CD1c-positive myeloid dendritic cell (primary cell): ENCODE measurements around the gene CSTF1.
"Not testable (repeated sequence)": the region's sequence is repeated elsewhere in the genome, so short reads cannot be mapped to it uniquely, and the experiment has no call there.

ENCODE experiments used
- DNase-seq: peaks from one replicate; pipeline ENCODE4 v3.0.0-alpha.2; 2016; ENCODE audit errors: extremely low spot score

The CSTF1 gene

GRCh38 chr20:56369179-56369578 is 23.3 kb upstream of the CSTF1 start:
- no peak for DNase-seq

- no peak for DNase-seq
Measured at GRCh38 chr20:56371977-56372376, 20.5 kb upstream of the CSTF1 start.

GRCh38 chr20:56372850-56373249 is 19.6 kb upstream of the CSTF1 start:
- no peak for DNase-seq

GRCh38 chr20:56373942-56374341 is 18.5 kb upstream of the CSTF1 start:
- DNase-seq: peak; percentile 86

GRCh38 chr20:56376331-56376730 is 16.1 kb upstream of the CSTF1 start:
- DNase-seq: peak; percentile 20

DNA sequence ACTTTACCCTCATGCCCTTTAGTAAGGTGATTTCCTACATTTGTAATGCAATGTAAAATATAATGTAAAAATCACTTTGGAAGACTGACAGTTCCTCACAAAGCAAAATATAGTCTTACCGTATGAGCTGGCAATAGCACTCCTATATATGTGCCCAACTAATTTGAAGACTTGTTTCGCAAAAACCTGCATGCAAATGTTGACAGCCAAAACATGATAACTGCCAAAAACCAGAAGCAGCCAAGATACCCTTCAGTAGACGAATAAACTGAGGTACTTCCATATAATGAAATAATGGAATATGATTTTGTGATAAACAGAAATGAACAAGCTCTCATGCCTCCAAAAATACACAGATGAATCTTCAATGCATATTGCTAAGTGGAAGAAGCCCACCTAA is 14.1 kb upstream of the CSTF1 start:
- no peak for DNase-seq

DNA sequence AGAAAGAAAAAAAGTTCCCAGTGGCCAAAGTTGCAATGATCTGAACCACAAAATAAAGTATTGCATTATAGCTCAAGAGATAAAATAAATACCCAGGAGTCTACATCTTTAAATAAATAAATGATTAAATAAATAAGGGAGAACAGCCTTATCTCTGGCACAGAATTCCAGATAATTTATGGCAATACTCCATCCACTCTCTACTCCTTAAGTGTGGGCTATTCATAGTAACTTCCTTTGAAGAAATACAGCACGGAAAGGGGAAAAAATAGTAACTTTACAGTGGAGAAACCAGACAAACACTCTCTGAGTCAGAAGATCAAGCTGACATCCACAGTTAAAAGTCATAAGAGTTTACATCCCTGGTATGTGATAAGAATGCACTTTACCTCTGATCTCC is 12.1 kb upstream of the CSTF1 start:
- DNase-seq: no peak

DNA sequence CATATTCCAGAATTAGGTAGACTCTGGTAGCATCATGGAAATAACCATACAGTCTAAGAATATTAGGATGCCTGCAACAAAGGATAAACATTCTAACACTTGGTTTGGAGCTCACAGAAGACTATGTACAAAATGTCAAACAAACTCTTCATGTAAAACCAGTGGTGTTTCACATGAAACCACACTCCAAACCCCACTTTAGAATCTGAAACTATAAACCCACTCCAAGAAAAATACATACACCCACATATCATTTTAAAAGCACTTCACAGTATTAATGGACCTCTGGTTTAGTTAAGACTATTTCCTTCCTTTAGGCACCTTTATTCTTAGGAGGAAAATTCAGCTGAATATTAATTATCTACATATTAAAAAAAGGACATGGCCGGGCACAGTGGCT is 10.9 kb upstream of the CSTF1 start:
- DNase-seq: no peak

GRCh38 chr20:56382696-56383095 is 9.7 kb upstream of the CSTF1 start:
- DNase-seq: no peak

- DNase-seq: no peak
Measured at GRCh38 chr20:56383334-56383733, 9.1 kb upstream of the CSTF1 start.

GRCh38 chr20:56385130-56385529 is 7.3 kb upstream of the CSTF1 start:
- DNase-seq: no peak

DNA sequence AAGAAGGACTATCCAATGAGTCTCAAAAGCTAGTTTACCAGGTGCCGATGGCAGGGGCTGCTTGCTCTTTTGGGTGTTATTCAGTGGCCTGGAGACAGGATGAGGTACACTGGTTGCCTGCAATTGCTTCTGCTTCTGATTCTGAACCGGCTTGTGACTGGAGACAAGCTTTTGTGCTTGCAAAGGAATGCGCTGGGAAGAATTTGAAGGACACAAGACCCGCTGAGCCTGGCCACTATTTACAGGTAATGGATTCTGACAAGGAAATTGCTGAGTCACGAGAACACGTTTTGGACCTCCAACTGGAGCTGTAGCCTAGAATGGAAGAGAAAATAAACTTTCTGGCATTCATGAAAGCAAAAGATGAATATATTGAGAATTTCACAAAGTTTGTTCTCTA is 6.2 kb upstream of the CSTF1 start:
- no peak for DNase-seq

- DNase-seq: no peak
Measured at GRCh38 chr20:56388882-56389281, 3.6 kb upstream of the CSTF1 start.

DNA sequence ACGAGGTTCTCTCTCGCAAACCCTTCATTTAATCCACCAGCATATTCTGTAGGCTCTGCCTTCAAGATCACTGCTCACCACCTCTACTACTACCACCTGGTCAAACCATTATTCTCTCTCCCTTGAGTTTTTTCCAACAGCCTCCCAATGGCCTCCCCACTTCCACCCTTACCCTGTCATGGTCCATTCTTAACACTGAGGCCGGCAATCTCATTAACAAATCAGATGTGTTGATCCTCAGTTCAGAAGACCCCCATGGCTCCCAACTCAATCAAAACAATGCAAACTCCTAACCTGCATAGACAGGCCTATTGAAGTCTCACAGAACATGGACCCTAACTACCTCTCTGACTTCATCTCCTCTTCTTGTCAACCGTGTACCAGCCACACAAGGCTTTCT is 2.6 kb upstream of the CSTF1 start:
- DNase-seq: no peak

DNA sequence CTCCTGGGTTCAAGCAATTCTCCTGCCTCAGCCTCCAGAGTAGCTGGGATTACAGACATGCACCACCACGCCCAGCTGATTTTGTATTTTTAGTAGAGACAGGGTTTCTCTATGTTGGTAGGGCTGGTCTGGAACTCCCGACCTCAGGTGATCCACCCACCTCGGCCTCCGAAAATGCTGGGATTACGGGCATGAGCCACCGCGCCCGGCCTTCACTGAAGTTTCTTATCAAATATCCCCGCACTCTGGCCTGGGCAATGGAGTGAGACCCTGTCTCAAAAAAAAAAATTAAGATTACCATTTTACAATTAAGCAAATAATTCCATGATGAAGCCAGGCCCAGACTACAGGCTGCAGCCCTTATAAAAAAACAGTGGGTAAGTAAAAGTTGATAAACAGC is 2.0 kb upstream of the CSTF1 start:
- not testable (repeated sequence) for DNase-seq

DNA sequence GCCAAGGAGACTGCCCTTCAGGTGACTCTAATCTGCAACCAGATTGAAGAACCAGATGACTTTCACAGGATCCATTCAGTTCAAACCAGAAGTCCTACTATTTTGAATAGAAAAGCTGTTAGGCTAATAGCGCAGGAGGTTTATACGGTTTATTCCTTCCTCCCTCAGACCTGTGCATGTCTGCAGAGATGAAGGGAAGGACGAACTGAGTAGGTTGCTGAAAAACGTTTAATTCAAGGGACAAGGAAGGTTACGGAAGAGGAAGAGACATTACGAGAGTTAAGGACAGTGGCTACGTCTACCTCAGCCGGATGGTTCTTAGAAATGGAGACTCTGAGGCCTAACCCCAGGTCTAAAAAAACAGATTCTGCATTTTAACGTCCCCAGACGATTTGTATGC is 1.4 kb upstream of the CSTF1 start:
- DNase-seq: no peak

GRCh38 chr20:56391596-56392131 is 781 bp upstream of the CSTF1 start:
- no peak for DNase-seq

DNA sequence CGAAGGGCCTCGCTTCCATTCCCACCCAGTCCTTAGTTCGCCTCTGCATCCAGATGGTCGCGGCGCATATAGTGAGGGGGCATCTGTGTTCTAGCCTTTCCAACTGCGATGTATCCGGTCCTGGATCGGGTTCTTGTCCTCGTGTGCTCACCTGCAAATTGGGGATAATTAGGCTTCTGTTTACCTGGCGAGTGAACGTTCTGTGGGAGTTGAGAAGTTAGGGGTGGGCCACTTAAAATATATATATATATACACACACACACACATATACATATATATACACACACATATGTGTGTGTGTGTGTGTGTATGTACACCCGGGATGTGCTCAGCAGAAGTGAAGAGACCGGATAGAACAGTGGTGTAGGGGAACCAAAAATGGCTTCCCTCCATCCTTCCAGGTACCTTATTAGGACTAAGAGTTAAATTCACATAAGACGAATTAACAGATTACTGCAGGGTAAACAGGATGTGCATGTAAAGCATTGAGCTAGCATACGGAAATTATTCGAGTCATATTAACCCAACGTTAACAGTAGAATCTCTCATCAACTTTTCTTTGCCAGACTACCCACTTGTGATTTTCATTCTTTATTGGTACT is 537 bp downstream of the CSTF1 start:
- DNase-seq: no peak

GRCh38 chr20:56393653-56394052 is 1.2 kb downstream of the CSTF1 start:
- no peak for DNase-seq

DNA sequence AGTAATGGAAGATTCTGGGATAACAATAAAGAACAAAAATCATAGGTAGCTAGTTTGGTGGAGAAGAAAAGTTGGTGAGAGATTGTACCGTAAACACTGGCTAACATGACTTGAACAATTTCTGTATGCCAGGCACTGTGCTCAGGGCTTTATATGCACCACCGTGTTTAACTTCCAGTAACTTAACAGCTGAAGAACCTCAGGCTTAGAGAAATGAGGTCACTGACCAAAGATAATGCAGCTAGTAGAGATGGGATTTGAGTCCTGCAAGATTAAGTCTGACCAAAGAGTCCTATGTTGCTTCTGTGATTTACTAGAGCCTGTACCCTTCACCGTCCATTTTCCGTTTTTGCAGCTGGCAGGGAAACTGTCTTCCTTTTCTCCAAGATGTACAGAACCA is 2.7 kb downstream of the CSTF1 start:
- DNase-seq: no peak

DNA sequence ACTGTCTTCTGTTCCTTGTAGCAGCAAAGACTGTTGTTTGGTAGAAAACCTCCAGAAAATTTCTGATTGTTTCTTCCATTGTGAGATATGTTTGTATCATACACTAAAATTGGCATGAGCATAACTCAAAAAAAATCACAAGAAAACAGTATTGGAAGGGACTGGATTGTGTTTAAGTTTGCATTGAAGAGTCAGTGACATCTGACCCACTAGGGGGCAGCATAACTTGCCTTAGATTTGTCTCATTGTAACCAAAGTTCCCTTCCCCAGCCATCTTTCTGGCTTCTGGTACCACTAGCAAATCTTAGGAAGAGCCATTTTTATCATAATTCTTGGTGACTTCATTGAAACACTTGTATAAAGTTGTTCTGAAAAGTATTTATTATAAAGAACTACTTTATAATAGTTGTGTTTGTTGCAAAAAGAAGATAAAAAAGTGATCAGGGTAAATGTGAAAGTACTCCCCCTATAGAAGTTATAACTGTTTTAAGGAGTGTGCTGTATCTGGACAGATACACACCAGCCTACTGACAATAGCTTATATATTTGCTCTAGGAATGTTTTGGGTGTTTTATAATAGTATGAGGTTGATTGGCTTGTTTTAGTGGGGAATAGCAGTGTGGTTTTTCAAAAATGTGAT is 7.7 kb downstream of the CSTF1 start:
- peak; percentile 85 for DNase-seq

DNA sequence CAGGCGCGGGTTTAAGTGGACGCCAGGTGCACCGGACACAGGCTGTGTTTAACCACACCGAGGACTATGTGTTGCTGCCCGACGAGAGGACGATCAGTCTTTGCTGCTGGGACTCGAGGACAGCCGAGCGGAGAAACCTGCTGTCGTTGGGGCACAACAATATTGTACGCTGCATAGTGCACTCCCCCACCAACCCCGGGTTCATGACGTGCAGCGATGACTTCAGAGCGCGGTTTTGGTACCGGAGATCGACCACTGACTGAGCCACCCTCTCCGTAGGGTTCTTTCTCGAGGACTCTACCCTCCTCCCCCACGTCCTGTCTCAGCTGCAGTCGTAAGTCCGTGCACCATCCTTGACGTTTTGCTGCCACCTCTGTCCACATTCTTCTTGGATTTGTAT is 11.0 kb downstream of the CSTF1 start:
- DNase-seq: no peak

- not testable (repeated sequence) for DNase-seq
Measured at GRCh38 chr20:56405356-56405755, 12.9 kb downstream of the CSTF1 start.

GRCh38 chr20:56406910-56407309 is 14.5 kb downstream of the CSTF1 start:
- DNase-seq: no peak
